Upper lobe of right lung (tissue), 1 donor: Measurements from ENCODE around the gene TUB. TPM values are rescaled to one million over a fixed set of nuclear protein-coding genes. Genes with fewer than 3 reads are reported as not detected.

ENCODE experiments used
- ATAC-seq: fragments of 200-7000 bp; cut with Tn5 transposase; one replicate; pipeline ENCODE4 v1.9.1; 2020; ENCODE audit warnings: mild to moderate bottlenecking, moderate library complexity
- DNase-seq: peaks from one replicate; pipeline ENCODE4 v3.0.0-alpha.2; 2020
- H3K27ac ChIP-seq: fragments of 200-600 bp; one replicate; pipeline ENCODE4 v1.8.0; 2022
- H3K27me3 ChIP-seq: fragments of 200-600 bp; one replicate; pipeline ENCODE4 v1.8.0; 2022; ENCODE audit warnings: mild to moderate bottlenecking
- H3K36me3 ChIP-seq: fragments of 200-600 bp; one replicate; pipeline ENCODE4 v1.8.0; 2022
- H3K4me1 ChIP-seq: fragments of 200-600 bp; one replicate; pipeline ENCODE4 v1.8.0; 2022
- H3K4me3 ChIP-seq: fragments of 200-600 bp; one replicate; pipeline ENCODE4 v1.8.0; 2022; ENCODE audit warnings: mild to moderate bottlenecking
- H3K9me3 ChIP-seq: fragments of 200-600 bp; one replicate; pipeline ENCODE4 v1.8.0; 2022
- CTCF ChIP-seq: fragments of 200-600 bp; IDR thresholded peaks from one replicate; pipeline ENCODE4 v1.8.0; 2022; ENCODE audit warnings: antibody characterized with exemption
- intact Hi-C: fragments of 100-400 bp; cut with DNase I; formaldehyde crosslinking; loops from one replicate; pipeline ENCODE4 v1.11.0; 2022
- total RNA-seq: library from RNA; stranded (reverse); fragmentation: NEBNext Ultra II Directional; extraction: Animal tissue kit (Norgen Biotek cat#: 25700); gene quantifications from one replicate; pipeline ENCODE4 v1.2.1, GENCODE V29; 2021
- donor health status: DM: no; HTN: yes; CAD: no; lungs with severe emphysema.

Gene TUB
- total RNA-seq, 1 donor from 2014 or later = 3.6 TPM

GRCh38 chr11:8049084-8049483, 31.9 kb upstream of the TUB start:
- no peak for DNase-seq
- H3K4me3 ChIP-seq = no peak overlapping the region
- TF ChIP-seq CTCF = no peak
- H3K9me3 ChIP-seq = no peaks in the 10 kb centered on the region
- H3K27me3 ChIP-seq = no peaks in the 10 kb centered on the region
- intact Hi-C loops = no loop called here
- ATAC-seq = no peak
- H3K4me1 ChIP-seq = no peaks in the 10 kb centered on the region
- no peak overlapping the region for H3K27ac ChIP-seq
- no peaks in the 10 kb centered on the region for H3K36me3 ChIP-seq

- DNase-seq = no peak
- intact Hi-C loops = no loop called here
- peak; percentile 25 for ATAC-seq
Measured at GRCh38 chr11:8055091-8055835, 25.7 kb upstream of the TUB start.

GRCh38 chr11:8055836-8056526, 25.0 kb upstream of the TUB start:
- Histone ChIP-seq H3K9me3 (no peaks in the 10 kb centered on the region), H3K4me1 (no peaks in the 10 kb centered on the region), H3K27ac (no peak overlapping the region), H3K4me3 (no peak overlapping the region), H3K36me3 (no peaks in the 10 kb centered on the region), H3K27me3 (no peaks in the 10 kb centered on the region)
- intact Hi-C loops = no loop called here
- no peak for TF ChIP-seq CTCF
- ATAC-seq (no peak), DNase-seq (no peak)

More at GRCh38 chr11:8055091-8055835, 25.7 kb upstream of the TUB start:
- no peak for TF ChIP-seq CTCF
- Histone ChIP-seq H3K4me3 (no peak overlapping the region), H3K36me3 (no peaks in the 10 kb centered on the region), H3K9me3 (no peaks in the 10 kb centered on the region), H3K27ac (no peak overlapping the region), H3K27me3 (no peaks in the 10 kb centered on the region), H3K4me1 (no peaks in the 10 kb centered on the region)

- DNase-seq = no peak
- H3K4me1 ChIP-seq = no peaks in the 10 kb centered on the region
- no peak overlapping the region for H3K27ac ChIP-seq
- H3K27me3 ChIP-seq = no peaks in the 10 kb centered on the region
- H3K36me3 ChIP-seq = no peaks in the 10 kb centered on the region
- ATAC-seq = no peak
- H3K4me3 ChIP-seq = no peak overlapping the region
- H3K9me3 ChIP-seq = no peaks in the 10 kb centered on the region
- no peak for TF ChIP-seq CTCF
- intact Hi-C loops = no loop called here
Measured at GRCh38 chr11:8056810-8057463, 24.1 kb upstream of the TUB start.

GRCh38 chr11:8058216-8058615, 22.8 kb upstream of the TUB start:
- ATAC-seq (no peak), DNase-seq (no peak)
- H3K9me3 ChIP-seq = no peaks in the 10 kb centered on the region
- H3K4me1 ChIP-seq = peaks cover 7% of the 10 kb centered on the region
- intact Hi-C loops = no loop called here
- H3K36me3 ChIP-seq = no peaks in the 10 kb centered on the region
- H3K27me3 ChIP-seq = no peaks in the 10 kb centered on the region
- no peak for TF ChIP-seq CTCF
- H3K4me3 ChIP-seq = no peak overlapping the region
- H3K27ac ChIP-seq = no peak overlapping the region
